H1 (cell line): ENCODE measurements around the gene APOC4.

ENCODE experiments used
- CTCF ChIP-seq, 3 experiments: IDR thresholded peaks; 1 replicate in 2 of 3; 2 replicates in 1 of 3; pipeline versions ENCODE4 v1.5.1 to v1.6.1; 2011; ENCODE audit warnings: low read length in 3 of 3, mild to moderate bottlenecking in 3 of 3, inconsistent platforms in 2 of 3, low read depth in 1 of 3, moderate library complexity in 1 of 3; ENCODE audit not compliant: insufficient read depth in 1 of 3; ENCODE audit errors: control extremely low read depth in 1 of 3
- HDAC6 ChIP-seq: IDR thresholded peaks from one replicate; pipeline ENCODE4 v1.7.1; 2012; ENCODE audit warnings: low read depth, mild to moderate bottlenecking, inconsistent platforms, low read length, moderate library complexity
- NRF1 ChIP-seq: IDR thresholded peaks from 2 replicates; pipeline ENCODE4 v1.6.1; 2011; ENCODE audit warnings: mild to moderate bottlenecking, low read depth, low read length, improper control_type of control experiment
- POLR2AphosphoS5 ChIP-seq: IDR thresholded peaks from 2 replicates; pipeline ENCODE4 v1.6.1; 2011; ENCODE audit warnings: low read depth, low read length
- RAD21 ChIP-seq, 2 experiments: IDR thresholded peaks in 1 of 2; conservative IDR thresholded peaks in 1 of 2; 2 replicates each; pipeline ENCODE4 v1.6.1; 2011; ENCODE audit warnings: low read depth in 2 of 2, low read length in 2 of 2, improper control_type of control experiment in 1 of 2, inconsistent platforms in 1 of 2, mild to moderate bottlenecking in 1 of 2, moderate library complexity in 1 of 2
- RBBP5 ChIP-seq: IDR thresholded peaks from 2 replicates; pipeline ENCODE4 v1.7.1; 2012; ENCODE audit warnings: low read depth, mild to moderate bottlenecking, inconsistent platforms, low read length, moderate library complexity, borderline replicate concordance
- SRF ChIP-seq: IDR thresholded peaks from 2 replicates; pipeline ENCODE4 v1.6.1; 2011; ENCODE audit warnings: mild to moderate bottlenecking, low read depth, low read length, moderate library complexity

- no peak for TF ChIP-seq SRF
- TF ChIP-seq POLR2AphosphoS5, result no peak
- TF ChIP-seq RBBP5, result no peak
- TF ChIP-seq NRF1, result no peak
- TF ChIP-seq CTCF (IDR thresholded peaks at IDR 0.05; ENCODE audit: control extremely low read depth in 1 of 3, insufficient read depth in 1 of 3, low read depth in 1 of 3, low read length in 3 of 3), result no peak
- no peak for TF ChIP-seq RAD21 (IDR thresholded peaks at IDR 0.05 in 1 of 2, conservative IDR thresholded peaks at IDR 0.05 in 1 of 2; ENCODE audit: low read depth in 2 of 2, low read length in 2 of 2)
- TF ChIP-seq HDAC6, result no peak
These were observed 19.1 kb downstream of the APOC4 start for GRCh38 chr19:44960906-44961728.
